Liver (tissue), 3 donors: ENCODE results near the gene IRF8.

Source experiments
- CTCF ChIP-seq: fragments of 150-350 bp; IDR thresholded peaks from 2 replicates; pipeline ENCODE4 v1.5.1; 2017; ENCODE audit warnings: improper control_type of control experiment, low read depth, low read length; ENCODE audit not compliant: missing input control
- EGR1 ChIP-seq, 2 donors: IDR thresholded peaks; 2 replicates each; pipeline ENCODE4 v1.6.1; 2016 to 2018; ENCODE audit warnings: antibody characterized with exemption in 2 of 2, low read depth in 2 of 2
- FOXA1 ChIP-seq: IDR thresholded peaks from 2 replicates; pipeline ENCODE4 v1.6.1; 2016; ENCODE audit warnings: antibody characterized with exemption
- FOXA2 ChIP-seq: IDR thresholded peaks from 2 replicates; pipeline ENCODE4 v1.6.1; 2016; ENCODE audit warnings: antibody characterized with exemption
- GABPA ChIP-seq, 2 donors: IDR thresholded peaks in 1 of 2; conservative IDR thresholded peaks in 1 of 2; 2 replicates each; pipeline ENCODE4 v1.6.1; 2016; ENCODE audit warnings: antibody characterized with exemption in 2 of 2, mild to moderate bottlenecking in 1 of 2, moderate library complexity in 1 of 2
- HNF4G ChIP-seq: IDR thresholded peaks from 2 replicates; pipeline ENCODE4 v1.6.1; 2016; ENCODE audit warnings: antibody characterized with exemption
- JUND ChIP-seq, 2 donors: IDR thresholded peaks; 2 replicates each; pipeline ENCODE4 v1.6.1; 2016; ENCODE audit warnings: antibody characterized with exemption in 2 of 2
- MAX ChIP-seq: IDR thresholded peaks from 2 replicates; pipeline ENCODE4 v1.6.1; 2016; ENCODE audit warnings: antibody characterized with exemption
- RAD21 ChIP-seq, 2 donors: IDR thresholded peaks; 2 replicates each; pipeline ENCODE4 v1.6.1; 2016; ENCODE audit warnings: antibody characterized with exemption in 2 of 2, mild to moderate bottlenecking in 2 of 2
- TAF1 ChIP-seq: conservative IDR thresholded peaks from 2 replicates; pipeline ENCODE4 v1.6.1; 2016; ENCODE audit warnings: antibody characterized with exemption, mild to moderate bottlenecking
- YY1 ChIP-seq: IDR thresholded peaks from 2 replicates; pipeline ENCODE4 v1.6.1; 2016; ENCODE audit warnings: antibody characterized with exemption, mild to moderate bottlenecking
- TF ChIP-seq, protein P1 (sequence below): IDR thresholded peaks from 2 replicates; pipeline ENCODE4 v1.6.1; 2016; ENCODE audit warnings: antibody characterized with exemption, mild to moderate bottlenecking
- donor health status: healthy.
- donor health status: healthy.

DNA sequence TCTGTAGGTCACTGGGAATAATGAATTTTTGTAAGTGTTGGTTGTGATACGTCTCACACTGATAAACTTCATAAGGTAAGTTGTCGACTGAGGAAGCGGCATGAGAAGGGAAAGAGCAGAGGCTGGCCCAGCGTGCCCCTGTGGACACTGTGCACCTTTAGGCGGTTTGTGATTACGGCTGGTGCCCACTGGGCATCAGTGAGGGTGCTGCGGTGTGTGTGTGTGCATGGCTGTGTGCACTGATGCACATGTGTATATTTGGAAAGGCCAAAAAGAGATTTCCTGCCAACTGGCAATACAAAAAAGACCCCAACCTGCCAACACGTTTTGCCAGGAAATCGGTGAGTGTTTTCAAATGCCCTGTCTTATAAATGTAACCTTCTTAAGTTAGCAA is 11.9 kb downstream of the IRF8 start:
- TF ChIP-seq CTCF (no peak), FOXA1 (no peak), HNF4G (no peak), RAD21 (IDR thresholded peaks at IDR 0.05) (no peak), MAX (no peak), TAF1 (no peak), EGR1 (IDR thresholded peaks at IDR 0.05; ENCODE audit: low read depth in 2 of 2) (no peak), JUND (IDR thresholded peaks at IDR 0.05) (no peak), FOXA2 (no peak), YY1 (no peak), GABPA (IDR thresholded peaks at IDR 0.05 in 1 of 2, conservative IDR thresholded peaks at IDR 0.05 in 1 of 2) (no peak)
- TF ChIP-seq, protein P1, sequence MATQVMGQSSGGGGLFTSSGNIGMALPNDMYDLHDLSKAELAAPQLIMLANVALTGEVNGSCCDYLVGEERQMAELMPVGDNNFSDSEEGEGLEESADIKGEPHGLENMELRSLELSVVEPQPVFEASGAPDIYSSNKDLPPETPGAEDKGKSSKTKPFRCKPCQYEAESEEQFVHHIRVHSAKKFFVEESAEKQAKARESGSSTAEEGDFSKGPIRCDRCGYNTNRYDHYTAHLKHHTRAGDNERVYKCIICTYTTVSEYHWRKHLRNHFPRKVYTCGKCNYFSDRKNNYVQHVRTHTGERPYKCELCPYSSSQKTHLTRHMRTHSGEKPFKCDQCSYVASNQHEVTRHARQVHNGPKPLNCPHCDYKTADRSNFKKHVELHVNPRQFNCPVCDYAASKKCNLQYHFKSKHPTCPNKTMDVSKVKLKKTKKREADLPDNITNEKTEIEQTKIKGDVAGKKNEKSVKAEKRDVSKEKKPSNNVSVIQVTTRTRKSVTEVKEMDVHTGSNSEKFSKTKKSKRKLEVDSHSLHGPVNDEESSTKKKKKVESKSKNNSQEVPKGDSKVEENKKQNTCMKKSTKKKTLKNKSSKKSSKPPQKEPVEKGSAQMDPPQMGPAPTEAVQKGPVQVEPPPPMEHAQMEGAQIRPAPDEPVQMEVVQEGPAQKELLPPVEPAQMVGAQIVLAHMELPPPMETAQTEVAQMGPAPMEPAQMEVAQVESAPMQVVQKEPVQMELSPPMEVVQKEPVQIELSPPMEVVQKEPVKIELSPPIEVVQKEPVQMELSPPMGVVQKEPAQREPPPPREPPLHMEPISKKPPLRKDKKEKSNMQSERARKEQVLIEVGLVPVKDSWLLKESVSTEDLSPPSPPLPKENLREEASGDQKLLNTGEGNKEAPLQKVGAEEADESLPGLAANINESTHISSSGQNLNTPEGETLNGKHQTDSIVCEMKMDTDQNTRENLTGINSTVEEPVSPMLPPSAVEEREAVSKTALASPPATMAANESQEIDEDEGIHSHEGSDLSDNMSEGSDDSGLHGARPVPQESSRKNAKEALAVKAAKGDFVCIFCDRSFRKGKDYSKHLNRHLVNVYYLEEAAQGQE: no peak
